HepG2 (cell line): ENCODE measurements around the gene FRK. TPM values are rescaled to one million over a fixed set of nuclear protein-coding genes. Genes with fewer than 3 reads are reported as not detected.

Source experiments
- CAMTA2 ChIP-seq: sonication (generic); formaldehyde crosslinking; IDR thresholded peaks from 2 replicates; pipeline ENCODE4 v1.4.0; 2020; ENCODE audit warnings: mild to moderate bottlenecking, missing genetic modification reagents, borderline replicate concordance
- CHD4 ChIP-seq: fragments of 200-600 bp; sonication (generic); IDR thresholded peaks from 2 replicates; pipeline ENCODE4 v1.7.0; 2017; ENCODE audit warnings: mild to moderate bottlenecking, low read length, borderline replicate concordance
- DZIP1 ChIP-seq: sonication (generic); formaldehyde crosslinking; IDR thresholded peaks from 2 replicates; pipeline ENCODE4 v1.5.0; 2020; ENCODE audit warnings: mild to moderate bottlenecking, missing genetic modification reagents
- ETV6 ChIP-seq: sonication (generic); formaldehyde crosslinking; conservative IDR thresholded peaks from 2 replicates; pipeline ENCODE4 v1.4.0; 2020; ENCODE audit warnings: missing genetic modification reagents
- FOXA1 ChIP-seq, 2 experiments: fragments of 450-650 bp in 1 of 2; sonication (generic) in 1 of 2; formaldehyde crosslinking in 1 of 2; IDR thresholded peaks; 2 replicates each; pipeline versions ENCODE4 v1.4.0 to v1.6.1; 2016 to 2020; ENCODE audit warnings: missing genetic modification reagents in 1 of 2
- HMG20A ChIP-seq: IDR thresholded peaks from 2 replicates; pipeline ENCODE4 v1.6.1; 2016; ENCODE audit warnings: borderline replicate concordance
- HNRNPL ChIP-seq: fragments of 200-400 bp; formaldehyde crosslinking; IDR thresholded peaks from 2 replicates; pipeline ENCODE4 v1.6.1; 2017; ENCODE audit warnings: mild to moderate bottlenecking, low read depth, low read length
- KDM5A ChIP-seq: fragments of 200-600 bp; sonication (generic); IDR thresholded peaks from 2 replicates; pipeline ENCODE4 v1.7.0; 2018; ENCODE audit warnings: antibody characterized with exemption, mild to moderate bottlenecking, low read length, borderline replicate concordance
- KDM5B ChIP-seq: sonication (generic); formaldehyde crosslinking; IDR thresholded peaks from 2 replicates; pipeline ENCODE4 v1.4.0; 2020; ENCODE audit warnings: missing genetic modification reagents, mild to moderate bottlenecking, borderline replicate concordance
- KLF12 ChIP-seq: sonication (generic); formaldehyde crosslinking; IDR thresholded peaks from 2 replicates; pipeline ENCODE4 v1.4.0; 2020; ENCODE audit warnings: missing genetic modification reagents, borderline replicate concordance
- MBNL3 ChIP-seq: fragments of 250-450 bp; sonication (Bioruptor Pico); conservative IDR thresholded peaks from 2 replicates; pipeline ENCODE4 v1.8.0; 2022; ENCODE audit warnings: mild to moderate bottlenecking, inconsistent platforms
- NAIF1 ChIP-seq: sonication (generic); formaldehyde crosslinking; IDR thresholded peaks from 2 replicates; pipeline ENCODE4 v1.5.0; 2020; ENCODE audit warnings: mild to moderate bottlenecking, missing genetic modification reagents, borderline replicate concordance
- NR2F6 ChIP-seq, 2 experiments: IDR thresholded peaks; 2 replicates each; pipeline ENCODE4 v1.6.1; 2016; ENCODE audit warnings: antibody characterized with exemption in 1 of 2, mild to moderate bottlenecking in 1 of 2
- PLRG1 ChIP-seq: fragments of 450-650 bp; conservative IDR thresholded peaks from 2 replicates; pipeline ENCODE4 v1.6.1; 2016
- RFXANK ChIP-seq: IDR thresholded peaks from 2 replicates; pipeline ENCODE4 v1.6.1; 2016
- TBX2 ChIP-seq: sonication (generic); formaldehyde crosslinking; IDR thresholded peaks from 2 replicates; pipeline ENCODE4 v1.5.0; 2020; ENCODE audit warnings: missing genetic modification reagents, mild to moderate bottlenecking, borderline replicate concordance
- TBX3 ChIP-seq: fragments of 450-650 bp; IDR thresholded peaks from 2 replicates; pipeline ENCODE4 v1.6.1; 2017; ENCODE audit warnings: antibody characterized with exemption, mild to moderate bottlenecking, inconsistent platforms, borderline replicate concordance
- ZBTB20 ChIP-seq: sonication (generic); formaldehyde crosslinking; IDR thresholded peaks from 2 replicates; pipeline ENCODE4 v1.8.1; 2023; ENCODE audit warnings: missing genetic modification reagents, low read depth, mild to moderate bottlenecking, borderline replicate concordance
- ZBTB25 ChIP-seq: IDR thresholded peaks from 2 replicates; pipeline ENCODE4 v1.6.1; 2018; ENCODE audit warnings: missing genetic modification reagents
- ZNF256 ChIP-seq: sonication (generic); formaldehyde crosslinking; conservative IDR thresholded peaks from 2 replicates; pipeline ENCODE4 v1.4.0; 2020; ENCODE audit warnings: missing genetic modification reagents
- ZNF33A ChIP-seq: sonication (generic); formaldehyde crosslinking; IDR thresholded peaks from 2 replicates; pipeline ENCODE4 v1.5.1; 2020; ENCODE audit warnings: missing genetic modification reagents, mild to moderate bottlenecking, moderate library complexity, borderline replicate concordance
- ZNF672 ChIP-seq: sonication (generic); formaldehyde crosslinking; IDR thresholded peaks from 2 replicates; pipeline ENCODE4 v1.8.1; 2022; ENCODE audit warnings: missing genetic modification reagents
- polyA plus RNA-seq, 8 experiments: library from polyadenylated mRNA; depleted of rRNA in 3 of 8; stranded (reverse) in 7 of 8; unstranded in 1 of 8; fragments of >200 nt; fragmentation: Illumina TruSeq in 4 of 8; extraction: Trizol in 4 of 8; gene quantifications; 2 replicates each; pipeline versions ENCODE4 v1.2.1 to v1.2.3, GENCODE V29; 2011 to 2016; ENCODE audit warnings: low read depth in 4 of 8, missing spikeins in 1 of 8, mixed read lengths in 1 of 8; ENCODE audit not compliant: insufficient read depth in 1 of 8
- total RNA-seq, 5 experiments: library from RNA; depleted of rRNA; stranded (reverse); fragments of >200 nt; fragmentation: Illumina TruSeq; extraction: Trizol; gene quantifications; 2 replicates each; pipeline ENCODE4 v1.2.3, GENCODE V29; 2016; ENCODE audit warnings: low read depth in 1 of 5
- TF ChIP-seq, protein P1 (sequence below): sonication (generic); formaldehyde crosslinking; IDR thresholded peaks from 2 replicates; pipeline ENCODE4 v1.4.0; 2020; ENCODE audit warnings: mild to moderate bottlenecking, missing genetic modification reagents

FRK gene
- total and polyA plus RNA-seq, 2 of the 13 experiments (the other 11 are each of a cell fraction or from before 2014, with no cell fraction given), result 1.3 to 2.9 TPM

DNA sequence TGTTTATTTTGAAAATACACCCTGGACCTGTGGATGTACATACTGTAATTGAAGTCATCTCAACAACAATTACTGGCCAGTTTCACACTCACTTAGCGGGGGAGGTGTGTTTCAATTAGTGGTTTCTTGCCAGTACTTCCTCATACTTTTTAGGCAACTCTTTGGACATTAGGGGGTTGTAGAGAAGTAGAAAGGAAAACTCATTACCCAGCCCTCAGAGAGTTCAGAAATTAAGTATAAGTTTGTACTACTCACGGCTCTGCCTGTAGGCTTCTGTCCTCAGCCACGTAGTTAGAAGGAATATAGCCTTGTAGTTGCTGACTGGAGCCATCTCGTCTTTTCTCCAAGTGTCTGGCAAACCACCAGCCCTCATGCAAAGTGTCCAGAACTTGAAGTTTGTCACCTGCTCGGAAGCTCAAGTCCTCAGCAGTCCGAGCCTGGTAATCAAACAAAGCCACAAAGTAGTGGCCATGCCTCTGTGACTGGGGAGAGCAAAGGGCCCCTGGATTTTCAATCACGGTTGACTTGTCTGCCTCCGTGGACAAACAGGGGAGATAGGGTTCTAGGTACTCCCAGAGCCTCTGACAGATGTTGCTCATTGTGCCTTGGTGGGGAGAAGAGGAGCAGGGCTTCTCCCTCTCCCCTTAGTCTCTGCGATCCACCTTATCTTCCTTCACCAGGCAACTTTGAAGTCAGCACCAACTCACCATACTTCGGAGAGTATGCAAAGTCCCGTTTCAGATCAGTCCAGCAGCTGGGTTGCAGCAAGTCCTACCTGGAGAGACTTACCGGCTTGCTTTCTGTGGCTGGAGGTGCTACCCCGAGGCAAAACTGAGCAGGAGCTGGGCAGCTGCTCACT lies 749 bp downstream of the FRK start (continued):
- TF ChIP-seq, protein P1, sequence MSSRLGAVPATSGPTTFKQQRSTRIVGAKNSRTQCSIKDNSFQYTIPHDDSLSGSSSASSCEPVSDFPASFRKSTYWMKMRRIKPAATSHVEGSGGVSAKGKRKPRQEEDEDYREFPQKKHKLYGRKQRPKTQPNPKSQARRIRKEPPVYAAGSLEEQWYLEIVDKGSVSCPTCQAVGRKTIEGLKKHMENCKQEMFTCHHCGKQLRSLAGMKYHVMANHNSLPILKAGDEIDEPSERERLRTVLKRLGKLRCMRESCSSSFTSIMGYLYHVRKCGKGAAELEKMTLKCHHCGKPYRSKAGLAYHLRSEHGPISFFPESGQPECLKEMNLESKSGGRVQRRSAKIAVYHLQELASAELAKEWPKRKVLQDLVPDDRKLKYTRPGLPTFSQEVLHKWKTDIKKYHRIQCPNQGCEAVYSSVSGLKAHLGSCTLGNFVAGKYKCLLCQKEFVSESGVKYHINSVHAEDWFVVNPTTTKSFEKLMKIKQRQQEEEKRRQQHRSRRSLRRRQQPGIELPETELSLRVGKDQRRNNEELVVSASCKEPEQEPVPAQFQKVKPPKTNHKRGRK, result no peak
- TF ChIP-seq NAIF1 (CRISPR knock-in tag) (0 out of 2 replicates have a peak, but pooled peaks have one; percentile 21), FOXA1 (IDR thresholded peaks at IDR 0.05) (no peak), FOXA1 (CRISPR knock-in tag; IDR thresholded peaks at IDR 0.05) (no peak), CHD4 (no peak), HMG20A (no peak), TBX3 (peak; percentile 17; the same call in 1 of the 2 replicates), KDM5A (peak; percentile 45; the same call in 1 of the 2 replicates), NR2F6 (IDR thresholded peaks at IDR 0.05) (no peak), NR2F6 (CRISPR knock-in tag; IDR thresholded peaks at IDR 0.05) (no peak), ZNF672 (CRISPR knock-in tag) (no peak), ZNF256 (CRISPR knock-in tag) (no peak), KLF12 (CRISPR knock-in tag) (no peak), TBX2 (no peak; the same call in 1 of the 2 replicates), RFXANK (no peak), MBNL3 (no peak), KDM5B (CRISPR knock-in tag) (peak; percentile 74), DZIP1 (CRISPR knock-in tag) (no peak), ETV6 (CRISPR knock-in tag) (0 out of 2 replicates have a peak, but pooled peaks have one; percentile 31), ZNF33A (CRISPR knock-in tag) (no peak), ZBTB20 (CRISPR knock-in tag) (no peak), PLRG1 (no peak), ZBTB25 (CRISPR knock-in tag) (no peak), CAMTA2 (no peak), HNRNPL (no peak)
